NCI-H187 treated with DMSO at 0.1 percent for 48 hours (cell line): ENCODE results near the gene TREX2.

Source experiments
- DNase-seq: peaks from one replicate; lab custom pipeline; 2025; lab: John Stamatoyannopoulos, UW

Gene TREX2

DNA sequence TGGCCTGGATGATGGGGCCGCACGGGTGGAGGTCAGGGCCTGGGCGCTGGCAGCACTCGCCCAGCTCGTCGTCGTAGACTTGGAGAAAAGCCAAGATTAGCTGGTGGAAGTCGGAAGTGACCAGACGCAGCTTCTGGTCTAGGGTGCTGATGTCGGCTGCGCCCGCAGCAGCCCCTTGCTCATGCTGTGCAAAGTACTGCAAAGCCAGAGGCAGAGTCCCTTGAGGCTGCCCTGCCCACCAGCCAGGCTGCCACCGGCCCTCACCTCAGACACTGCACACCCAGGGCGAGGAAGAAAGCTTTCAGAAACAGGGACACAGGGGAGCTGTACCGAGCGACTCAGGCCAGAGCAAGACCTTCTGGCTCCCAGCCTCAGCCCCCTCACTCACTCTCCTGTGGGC, 9.7 kb upstream of the TREX2 start:
- DNase-seq = no peak

DNA sequence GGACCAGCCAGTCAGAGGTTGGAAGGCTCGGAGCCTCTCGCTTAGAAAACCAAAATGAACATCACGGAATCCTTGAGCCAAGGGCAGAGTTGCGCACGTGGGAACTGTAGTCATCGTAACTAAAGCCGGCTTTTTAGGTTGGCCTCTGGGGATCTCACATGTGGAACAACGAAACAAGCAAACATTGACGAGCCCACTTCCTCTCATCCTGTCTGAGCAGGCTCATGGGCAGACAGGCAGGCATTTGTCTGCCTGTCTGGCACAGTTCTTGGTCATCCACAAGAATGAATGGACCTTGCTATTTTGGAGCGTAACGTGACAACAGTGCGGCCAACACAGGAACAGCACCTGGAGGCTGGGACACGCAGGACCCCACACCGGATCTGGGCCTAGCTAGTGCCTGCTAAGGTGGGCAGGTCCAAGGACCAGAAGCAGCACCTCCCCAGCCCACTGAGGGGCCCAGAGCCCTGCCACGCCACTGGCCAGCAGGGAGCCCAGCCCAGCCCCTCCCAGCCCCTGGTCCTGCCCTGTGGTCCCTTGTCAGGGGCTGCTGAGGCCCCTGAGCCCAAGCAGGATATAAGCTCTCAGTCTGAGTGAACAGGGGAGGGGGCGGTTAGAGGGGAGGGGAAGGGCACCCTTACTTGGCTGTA, 9.2 kb upstream of the TREX2 start:
- DNase-seq = no peak

- DNase-seq = no peak
These were observed 5.1 kb upstream of the TREX2 start for GRCh38 chrX:153450949-153451277.

DNA sequence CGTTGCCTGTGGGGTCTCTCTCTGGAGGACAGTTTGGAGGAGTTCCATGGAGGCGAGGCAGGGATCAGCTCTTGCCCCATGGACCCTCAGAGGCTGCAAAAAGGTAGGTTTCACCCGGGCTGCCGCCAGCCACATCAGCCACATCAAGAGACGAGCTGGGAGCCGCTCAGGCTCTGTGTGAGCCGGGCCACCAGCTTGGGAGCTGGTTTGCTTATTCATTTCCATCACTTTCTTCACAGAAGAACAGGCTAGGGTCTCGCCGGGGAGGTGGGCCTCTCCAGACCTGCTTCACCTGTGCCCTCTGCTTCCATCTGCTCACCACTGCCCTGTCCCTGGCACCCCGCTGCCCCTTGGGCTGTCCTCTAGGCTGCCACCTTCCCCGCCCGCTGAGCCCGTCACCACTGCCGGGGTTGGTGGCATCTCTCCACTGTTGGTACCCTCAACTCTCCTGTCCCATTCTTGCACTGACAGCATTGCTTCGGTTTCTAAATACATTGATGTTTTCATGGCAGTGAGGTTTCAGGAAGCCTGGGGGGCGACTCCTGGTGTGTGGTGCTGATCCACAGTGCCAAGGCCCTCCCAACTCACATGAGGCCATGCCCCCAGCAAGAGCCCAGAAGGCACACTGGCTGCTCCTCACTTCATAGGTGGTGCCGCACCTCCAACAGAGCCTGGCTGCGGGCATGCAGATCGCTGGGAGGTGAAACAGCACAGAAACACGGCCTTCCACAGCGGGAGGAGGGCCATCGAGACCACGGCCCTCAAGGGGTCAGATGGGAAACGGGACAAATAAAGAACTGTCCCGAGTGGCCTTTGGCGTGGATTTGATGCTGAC, 4.5 kb upstream of the TREX2 start:
- DNase-seq = no peak

DNA sequence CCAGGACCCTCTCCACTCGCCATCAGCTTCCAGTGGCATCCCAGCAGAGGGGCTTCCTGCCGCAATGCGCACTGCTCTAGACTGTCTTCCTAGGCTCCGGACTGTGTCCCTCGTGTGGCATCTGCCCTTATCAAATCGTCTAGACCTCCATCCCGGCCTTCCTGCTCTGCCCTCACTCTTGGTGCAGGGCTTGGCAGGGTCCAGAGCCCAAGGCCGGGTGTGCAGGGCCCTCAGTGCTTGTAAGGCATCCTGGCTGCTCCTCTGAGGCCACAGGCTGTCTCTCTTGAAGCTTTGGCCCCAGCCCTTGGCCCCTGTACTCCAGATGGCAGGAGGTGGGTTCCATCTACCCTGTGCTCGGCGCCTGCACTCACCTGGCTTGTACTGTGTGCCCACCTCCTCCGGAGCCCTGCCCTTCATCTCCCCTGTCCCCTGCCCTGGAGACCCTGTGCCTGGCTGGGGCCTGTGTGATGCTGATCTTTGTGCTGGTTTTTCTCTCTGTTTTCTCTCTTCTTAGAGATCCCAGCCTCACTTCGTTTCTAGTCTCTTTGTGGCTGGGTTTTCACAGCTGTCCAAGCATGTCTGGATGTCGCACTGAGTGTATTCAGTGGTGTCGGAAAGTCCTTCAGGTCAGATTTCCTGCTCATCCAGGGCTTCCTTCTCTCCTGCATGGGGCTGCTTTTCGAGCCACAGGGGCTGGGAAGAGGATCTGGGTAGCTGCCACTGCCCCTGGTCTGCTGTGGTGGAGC, 3.7 kb upstream of the TREX2 start:
- no peak for DNase-seq

- no peak for DNase-seq
These were observed 2.9 kb upstream of the TREX2 start for GRCh38 chrX:153448556-153449367.

DNA sequence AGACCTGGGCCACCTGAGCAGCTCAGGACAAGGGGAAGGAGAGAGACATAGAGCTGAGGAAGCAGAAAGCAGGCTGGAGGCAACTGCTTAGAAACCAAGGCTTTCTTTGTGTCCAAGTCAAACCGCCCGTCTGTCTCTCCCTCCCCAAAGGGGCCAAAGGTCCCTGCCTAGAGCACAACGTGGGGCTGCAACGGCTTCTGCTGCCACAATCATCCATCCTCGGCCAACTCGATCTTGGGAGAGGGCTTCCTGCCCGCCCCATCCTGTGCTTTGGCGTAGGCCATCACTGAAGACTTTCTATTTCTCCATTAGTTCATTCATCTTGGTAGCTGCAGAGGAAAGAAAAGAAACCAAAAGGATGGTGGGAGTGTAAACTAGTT, 1.7 kb upstream of the TREX2 start:
- no peak for DNase-seq

GRCh38 chrX:153446950-153447580, 1.2 kb upstream of the TREX2 start:
- no peak for DNase-seq

GRCh38 chrX:153446636-153446936, 730 bp upstream of the TREX2 start:
- DNase-seq = no peak

DNA sequence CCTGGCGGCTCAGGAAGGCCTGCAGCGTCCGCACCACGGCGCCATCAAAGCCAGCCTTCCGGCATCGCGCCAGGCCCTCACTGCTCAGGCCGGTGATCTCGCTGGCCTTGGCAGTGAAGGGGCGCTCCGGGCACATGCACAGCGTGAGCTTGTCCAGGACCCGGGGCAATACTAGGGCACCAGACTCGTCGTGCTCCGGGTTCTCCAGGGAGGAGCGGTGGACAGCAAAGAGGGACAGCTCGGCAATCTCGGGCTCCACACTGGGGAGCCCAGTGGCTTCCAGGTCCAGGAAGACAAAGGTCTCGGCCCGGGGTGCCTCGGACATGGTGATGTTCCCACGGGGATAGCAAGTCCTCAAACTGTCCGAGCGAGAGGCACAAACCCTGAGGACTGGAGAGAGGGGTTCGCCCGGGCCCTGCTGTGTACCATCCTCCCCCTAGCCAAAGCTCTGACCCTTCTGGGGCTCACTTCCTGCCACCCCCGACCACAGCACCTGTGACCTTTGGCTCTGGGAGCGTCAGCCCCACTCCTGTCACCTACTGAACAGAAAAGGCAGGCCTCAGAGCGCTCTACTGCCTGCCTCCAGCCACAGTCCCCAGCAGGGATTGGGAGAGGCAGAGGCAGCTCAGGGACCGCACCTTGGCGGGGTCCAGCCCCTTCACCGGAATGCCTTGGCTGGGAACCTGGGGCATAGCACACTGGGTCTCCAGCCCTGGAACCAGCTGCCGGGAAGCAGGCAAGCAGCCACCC, 575 bp downstream of the TREX2 start:
- no peak for DNase-seq

DNA sequence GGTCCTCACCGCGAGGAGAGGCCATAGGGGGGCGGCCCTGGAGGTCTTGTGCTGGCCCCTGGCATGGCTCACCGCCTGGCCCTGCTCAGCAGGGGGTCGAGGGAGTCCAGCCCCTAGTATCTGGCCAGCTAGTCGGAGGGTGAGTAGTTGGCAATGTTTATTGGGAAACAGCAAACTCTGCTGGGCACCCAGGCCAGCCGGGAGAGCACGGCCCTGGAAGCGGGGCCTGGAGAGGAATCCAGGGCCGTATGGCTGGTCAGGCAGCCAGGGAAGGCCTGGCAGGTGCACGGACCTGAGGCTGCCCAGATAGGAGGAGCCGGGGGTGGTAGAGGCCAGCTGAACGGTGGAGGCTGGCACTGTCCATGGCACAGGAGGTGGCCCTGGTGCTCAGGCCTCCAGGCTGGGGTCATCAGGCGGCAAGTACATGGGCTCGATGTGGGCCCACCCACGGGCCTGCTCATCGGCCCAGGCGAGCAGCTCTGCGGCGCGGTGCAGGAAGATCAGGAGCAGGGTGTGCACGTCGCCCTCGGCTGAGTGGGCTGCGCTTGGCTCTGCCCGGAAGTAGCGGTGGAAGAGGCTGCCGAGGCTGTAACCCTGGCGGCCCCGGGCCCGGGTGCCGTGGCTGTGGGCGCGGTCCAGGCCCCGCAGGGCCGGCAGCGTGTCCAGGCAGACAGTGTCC, 1.4 kb downstream of the TREX2 start:
- DNase-seq = no peak

GRCh38 chrX:153443476-153444332, 2.2 kb downstream of the TREX2 start:
- DNase-seq = no peak

GRCh38 chrX:153442463-153442862, 3.4 kb downstream of the TREX2 start:
- no peak for DNase-seq

- no peak for DNase-seq
These were observed 3.9 kb downstream of the TREX2 start for GRCh38 chrX:153441981-153442380.

GRCh38 chrX:153441296-153441695, 4.6 kb downstream of the TREX2 start:
- no peak for DNase-seq

DNA sequence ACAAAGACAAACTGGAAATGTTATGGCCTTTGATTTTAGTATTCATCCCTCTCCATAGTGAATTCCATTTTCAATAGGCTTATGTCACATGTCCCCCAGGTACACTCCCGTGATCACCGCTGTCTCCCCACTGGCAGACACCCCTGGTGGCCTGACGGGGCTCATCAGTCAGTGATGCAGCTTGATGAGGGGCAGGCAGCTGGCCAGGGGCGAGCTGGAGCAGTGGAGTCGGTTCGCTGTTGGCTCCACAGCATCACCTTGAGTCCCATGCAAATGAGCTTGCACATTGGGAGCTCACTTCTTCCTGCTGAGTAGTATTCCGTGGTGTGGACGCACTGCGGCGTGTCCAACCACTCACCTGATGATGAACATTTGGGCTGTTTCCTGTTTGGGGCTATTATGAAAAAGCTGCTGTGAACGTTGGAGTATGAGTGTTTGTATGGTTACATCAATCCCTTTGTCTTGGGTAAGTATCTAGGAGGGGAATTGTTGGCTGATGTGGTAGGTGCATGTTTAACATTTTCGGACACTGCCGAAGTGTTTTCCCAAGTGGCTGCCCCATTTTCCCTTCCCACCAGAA, 5.2 kb downstream of the TREX2 start:
- no peak for DNase-seq

- no peak for DNase-seq
These were observed 5.9 kb downstream of the TREX2 start for GRCh38 chrX:153439977-153440376.

DNA sequence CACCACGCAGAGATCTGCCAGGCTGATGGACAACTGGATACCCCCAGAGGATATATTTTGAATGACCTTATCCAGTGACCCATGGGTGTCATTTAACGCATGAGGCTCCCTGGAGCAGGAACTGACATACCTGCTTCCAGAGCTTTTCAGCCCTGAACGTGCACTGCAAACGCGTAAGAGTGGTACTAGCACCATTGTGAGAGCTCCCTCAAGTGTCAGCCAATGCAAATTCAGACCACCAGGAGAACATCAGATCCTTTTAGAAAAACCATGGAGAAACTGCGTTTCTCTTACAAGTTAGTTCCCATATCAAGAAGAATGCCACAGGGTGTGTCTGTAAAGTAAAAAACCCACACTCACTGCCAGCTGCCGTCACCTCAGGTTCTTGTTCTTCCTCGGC, 7.3 kb downstream of the TREX2 start:
- no peak for DNase-seq

DNA sequence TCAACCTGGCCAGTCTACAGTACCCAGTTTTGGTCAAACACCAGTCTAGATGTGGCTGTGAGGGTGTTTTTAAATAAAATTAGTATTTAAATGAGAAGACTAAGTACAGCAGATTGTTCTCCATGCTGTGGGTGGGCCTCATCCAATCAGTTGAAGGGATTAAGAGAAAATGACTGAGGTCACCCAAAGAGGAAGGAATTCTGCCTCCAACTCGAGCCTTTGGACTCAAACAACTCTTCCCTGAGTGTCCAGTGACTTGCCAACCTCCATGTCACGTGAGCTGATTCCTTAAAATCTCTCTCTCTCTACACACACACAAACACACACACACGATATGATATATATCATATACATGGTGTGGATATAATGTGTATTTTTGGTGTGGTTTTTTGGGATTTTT, 10.0 kb downstream of the TREX2 start:
- no peak for DNase-seq
